ENCODE data around the gene LRRC4C.

- TF ChIP-seq CTCF (IDR thresholded peaks at IDR 0.05; ENCODE audit: poor library complexity, severe bottlenecking) (no peak), POLR2AphosphoS5 (IDR thresholded peaks at IDR 0.05) (no peak), EZH2 (IDR thresholded peaks at IDR 0.05; ENCODE audit: borderline replicate concordance, insufficient read depth, low read length, poor library complexity, severe bottlenecking) (no peak), SMC3 (conservative IDR thresholded peaks at IDR 0.05; ENCODE audit: poor library complexity) (no peak), EP300 (conservative IDR thresholded peaks at IDR 0.05; ENCODE audit: poor library complexity, severe bottlenecking) (no peak), MXI1 (conservative IDR thresholded peaks at IDR 0.05; ENCODE audit: poor library complexity, severe bottlenecking) (no peak)
Observed at GRCh38 chr11:40885250-40885954, 574.0 kb downstream of the LRRC4C start.

Data from neural cell (in vitro differentiated cells).